ENCODE results near the gene TRIM44. TPM values are rescaled to one million over a fixed set of nuclear protein-coding genes. Genes with fewer than 3 reads are reported as not detected.

The TRIM44 gene
- total RNA-seq, 1 donor from 2014 or later = 22.8 TPM

DNA sequence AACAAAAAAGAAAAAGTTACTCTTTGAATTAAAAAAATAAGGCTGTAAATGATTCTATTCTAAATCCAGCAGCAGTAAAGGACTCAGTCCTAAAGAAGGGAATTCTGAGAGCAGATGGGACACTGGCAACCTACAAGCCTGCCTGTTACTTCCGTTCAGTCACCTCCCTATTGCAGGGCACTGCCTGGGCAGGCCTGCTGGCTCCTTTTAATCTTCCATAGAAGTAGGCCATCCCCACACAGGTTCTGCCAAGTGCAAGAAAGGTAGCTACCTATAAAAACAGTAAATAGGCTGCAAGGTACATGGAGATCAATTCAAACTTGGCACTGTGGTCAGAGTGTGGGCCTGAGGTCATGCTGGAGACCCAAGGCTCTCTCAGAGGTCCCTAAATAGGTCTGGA is 136.4 kb downstream of the TRIM44 start:
- Mint-ChIP-seq H3K4me3 (ENCODE audit: low read depth) (no peak overlapping the region), H3K4me1 (ENCODE audit: low read depth) (peaks cover 13% of the 10 kb centered on the region), H3K27me3 (ENCODE audit: low read depth) (no peaks in the 10 kb centered on the region), H3K27ac (no peak overlapping the region), H3K9me3 (no peaks in the 10 kb centered on the region), H3K36me3 (ENCODE audit: low read depth) (no peaks in the 10 kb centered on the region)
- intact Hi-C loops (cut with micrococcal nuclease) = no loop called here
- DNase-seq (ENCODE audit: low spot score) = no peak

DNA sequence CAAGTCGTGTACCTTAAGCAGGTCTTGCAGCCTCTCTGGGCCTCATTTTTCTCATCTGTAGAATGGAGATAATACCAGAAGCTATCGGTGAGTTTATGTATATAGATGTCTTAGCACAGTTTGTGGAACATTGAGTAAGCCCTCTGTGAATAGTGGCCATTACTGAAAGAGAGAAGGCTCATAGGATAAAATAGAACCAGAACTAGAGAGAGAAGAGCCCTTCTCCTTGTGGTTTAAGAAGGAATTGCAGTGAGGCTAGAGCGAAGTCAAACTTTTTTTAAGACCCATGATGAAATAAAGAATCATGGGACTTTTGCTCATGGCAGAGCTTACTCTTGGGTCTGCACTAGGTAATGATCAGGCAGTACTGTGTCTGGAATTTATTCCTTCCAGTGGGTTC is 137.1 kb downstream of the TRIM44 start:
- Mint-ChIP-seq H3K4me1 (ENCODE audit: low read depth) (peaks cover 13% of the 10 kb centered on the region), H3K27ac (no peak overlapping the region), H3K9me3 (no peaks in the 10 kb centered on the region), H3K27me3 (ENCODE audit: low read depth) (no peaks in the 10 kb centered on the region), H3K36me3 (ENCODE audit: low read depth) (no peaks in the 10 kb centered on the region), H3K4me3 (ENCODE audit: low read depth) (no peak overlapping the region)
- intact Hi-C loops (cut with micrococcal nuclease) = no loop called here
- no peak for DNase-seq (ENCODE audit: low spot score)

DNA sequence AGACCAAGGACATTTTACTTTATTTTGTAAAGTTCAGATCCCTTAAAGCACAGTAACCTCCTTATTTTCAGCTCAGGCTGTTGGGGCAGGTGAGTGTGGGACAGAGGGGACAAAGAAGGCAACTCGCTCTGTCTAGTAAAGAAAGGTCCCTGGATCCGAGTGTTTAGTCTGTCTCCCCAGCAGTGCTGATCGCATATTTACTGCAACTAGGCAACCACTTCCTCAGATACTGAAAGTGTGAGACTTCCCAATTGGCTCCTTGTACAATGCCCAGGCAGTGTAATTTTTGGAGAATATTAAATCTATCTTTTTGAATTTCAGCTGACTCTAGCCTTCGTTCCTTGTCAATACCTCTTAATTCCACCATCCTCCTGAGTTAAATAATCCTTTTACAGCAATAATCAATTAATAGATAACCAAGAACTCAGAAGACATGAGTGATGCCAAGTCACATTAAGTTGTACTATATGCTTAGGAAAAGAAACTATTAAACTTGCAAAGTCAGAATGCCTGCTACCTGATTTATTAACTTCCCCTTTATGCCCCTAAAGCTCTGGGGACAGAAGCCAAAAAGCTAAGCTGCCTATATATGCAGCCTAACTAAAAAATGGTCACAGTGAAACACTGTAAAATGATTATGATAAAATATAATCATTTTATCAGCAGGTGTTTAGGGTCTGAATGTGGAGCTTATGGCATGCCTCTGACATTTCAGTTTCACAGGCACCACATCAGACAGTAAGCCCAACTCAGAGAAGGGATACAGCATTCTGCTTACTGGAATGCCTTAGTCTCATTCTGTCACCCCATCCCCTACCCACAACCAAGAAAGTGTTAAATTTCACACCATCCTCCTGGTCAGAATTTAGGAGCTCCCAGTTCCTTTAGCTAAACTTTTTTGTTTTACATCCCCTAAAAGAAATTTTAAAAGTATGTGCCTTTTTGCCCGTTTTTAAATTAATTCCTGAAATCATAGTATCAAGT is 138.7 kb downstream of the TRIM44 start:
- Mint-ChIP-seq H3K27me3 (ENCODE audit: low read depth) (no peaks in the 10 kb centered on the region), H3K4me1 (ENCODE audit: low read depth) (peaks cover 11% of the 10 kb centered on the region), H3K27ac (no peak overlapping the region), H3K4me3 (ENCODE audit: low read depth) (no peak overlapping the region), H3K36me3 (ENCODE audit: low read depth) (no peaks in the 10 kb centered on the region), H3K9me3 (no peaks in the 10 kb centered on the region)
- intact Hi-C loops (cut with micrococcal nuclease) = no loop called here
- DNase-seq (ENCODE audit: low spot score) = no peak

DNA sequence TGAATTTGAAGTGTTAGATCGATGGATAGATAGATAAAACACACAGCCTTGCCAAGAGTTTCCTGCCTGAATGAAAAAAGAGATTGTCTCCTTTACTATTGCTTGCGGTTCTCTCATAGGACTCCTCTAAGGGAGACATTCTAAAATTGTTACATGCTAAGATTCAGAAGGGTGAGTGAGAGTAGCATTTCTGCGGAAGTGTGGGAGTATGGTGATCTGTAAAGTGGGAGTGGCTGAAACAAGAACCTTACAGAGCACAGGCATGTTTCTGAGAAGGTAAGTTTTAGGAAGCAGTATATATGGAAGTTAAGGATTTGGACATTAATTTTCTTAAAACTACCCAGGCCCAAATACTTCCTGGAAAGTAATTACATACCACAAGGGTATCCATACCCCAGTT is 139.6 kb downstream of the TRIM44 start:
- intact Hi-C loops (cut with micrococcal nuclease) = no loop called here
- Mint-ChIP-seq H3K9me3 (no peaks in the 10 kb centered on the region), H3K27me3 (ENCODE audit: low read depth) (no peaks in the 10 kb centered on the region), H3K27ac (no peak overlapping the region), H3K4me3 (ENCODE audit: low read depth) (no peak overlapping the region), H3K36me3 (ENCODE audit: low read depth) (no peaks in the 10 kb centered on the region), H3K4me1 (ENCODE audit: low read depth) (peaks cover 2% of the 10 kb centered on the region)
- DNase-seq (ENCODE audit: low spot score) = no peak

DNA sequence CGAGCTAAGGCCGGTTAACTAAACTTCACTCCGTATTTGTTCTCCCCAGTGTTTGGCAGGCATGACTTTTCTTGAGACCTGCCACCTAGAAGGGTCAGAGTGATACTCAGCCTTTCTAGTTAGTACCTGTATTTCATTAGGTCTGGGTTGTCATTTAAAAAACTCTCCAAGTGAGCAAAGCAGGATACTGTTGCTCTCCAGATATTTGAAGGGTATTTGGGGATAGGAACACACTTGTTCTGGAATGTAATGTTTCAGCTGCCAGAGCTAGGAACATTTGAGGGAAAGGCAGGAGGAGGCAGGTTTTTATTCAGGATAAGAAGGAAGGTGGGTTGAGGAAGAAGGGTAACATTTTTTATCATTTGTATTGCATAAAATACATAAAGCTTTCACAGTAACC is 140.1 kb downstream of the TRIM44 start:
- intact Hi-C loops (cut with micrococcal nuclease) = no loop called here
- H3K4me1 Mint-ChIP-seq (ENCODE audit: low read depth) = peaks cover 2% of the 10 kb centered on the region
- no peak overlapping the region for H3K4me3 Mint-ChIP-seq (ENCODE audit: low read depth)

DNA sequence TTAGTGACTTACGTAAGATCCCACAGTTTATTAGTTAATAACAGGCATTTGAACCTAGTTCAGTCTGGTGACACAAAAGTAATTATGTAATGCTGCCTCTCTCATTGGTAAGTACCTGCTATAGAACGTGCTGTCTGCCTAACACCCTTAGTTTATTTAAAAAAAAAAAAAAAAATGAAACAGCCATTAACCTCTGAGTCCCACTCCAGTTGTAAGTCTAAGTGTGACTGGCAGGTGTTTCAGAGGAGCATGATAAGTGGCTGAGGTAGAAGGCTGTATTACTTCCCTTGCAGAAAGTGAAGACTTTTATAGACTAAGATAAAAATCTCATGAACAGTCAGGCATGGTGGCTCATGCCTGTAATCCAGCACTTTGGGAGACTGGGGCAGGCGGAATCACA is 140.5 kb downstream of the TRIM44 start:
- intact Hi-C loops (cut with micrococcal nuclease) = no loop called here

More for the DNA sequence above, 140.1 kb downstream of the TRIM44 start:
- no peak overlapping the region for H3K27ac Mint-ChIP-seq
- no peaks in the 10 kb centered on the region for H3K27me3 Mint-ChIP-seq (ENCODE audit: low read depth)
- no peaks in the 10 kb centered on the region for H3K9me3 Mint-ChIP-seq
- no peaks in the 10 kb centered on the region for H3K36me3 Mint-ChIP-seq (ENCODE audit: low read depth)
- DNase-seq (ENCODE audit: low spot score) = no peak

DNA sequence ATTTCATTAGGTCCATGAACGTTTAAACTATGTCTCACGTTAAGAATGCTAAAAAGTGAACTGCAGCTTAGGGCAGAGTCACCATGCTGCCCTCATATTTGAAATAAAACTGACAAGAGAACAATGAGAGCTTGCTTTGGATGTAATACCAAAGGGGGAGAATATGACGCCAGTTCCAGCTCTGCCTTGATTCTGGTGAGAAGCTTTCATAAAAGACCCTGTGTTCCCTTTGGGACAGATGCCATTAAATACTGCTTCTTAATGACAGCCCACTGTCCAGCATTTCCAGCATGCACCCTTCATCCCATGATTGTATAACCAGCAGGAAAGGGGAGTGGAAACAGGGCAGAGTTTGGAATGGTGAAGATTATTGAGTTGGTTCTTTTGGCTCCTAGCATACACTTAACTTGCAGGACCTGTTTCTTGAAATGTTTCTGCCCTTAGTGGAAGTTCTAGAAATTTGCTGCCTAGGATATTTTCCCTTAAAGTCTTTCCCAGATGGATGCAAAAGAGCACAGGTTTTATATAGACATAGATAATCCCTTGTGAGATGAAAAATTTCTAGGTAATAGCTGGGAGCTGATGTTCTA is 142.0 kb downstream of the TRIM44 start:
- intact Hi-C loops (cut with micrococcal nuclease) = no loop called here

More for the DNA sequence above, 140.5 kb downstream of the TRIM44 start:
- DNase-seq (ENCODE audit: low spot score) = no peak
- no peaks in the 10 kb centered on the region for H3K27me3 Mint-ChIP-seq (ENCODE audit: low read depth)
- no peak overlapping the region for H3K4me3 Mint-ChIP-seq (ENCODE audit: low read depth)
- no peak overlapping the region for H3K27ac Mint-ChIP-seq
- no peaks in the 10 kb centered on the region for H3K36me3 Mint-ChIP-seq (ENCODE audit: low read depth)
- no peaks in the 10 kb centered on the region for H3K9me3 Mint-ChIP-seq
- peaks cover 2% of the 10 kb centered on the region for H3K4me1 Mint-ChIP-seq (ENCODE audit: low read depth)

DNA sequence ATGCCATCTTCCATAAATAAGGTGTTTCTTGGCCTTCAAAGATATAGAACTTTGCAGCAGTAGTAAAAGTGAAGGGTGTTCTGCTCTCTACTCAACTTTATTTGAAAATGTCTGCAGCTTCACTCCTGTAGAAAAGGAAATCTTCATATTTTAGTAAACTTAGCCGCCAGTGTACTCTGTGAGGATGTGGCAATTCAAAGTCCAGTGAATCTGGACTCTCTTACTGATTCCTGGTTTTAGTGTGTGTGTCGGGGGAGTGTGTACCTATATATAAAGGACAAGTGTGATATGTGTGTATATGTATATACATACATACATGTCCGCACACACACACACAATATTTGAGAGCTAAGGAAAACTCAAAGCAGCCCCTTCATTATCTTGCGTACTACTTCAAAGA is 147.0 kb downstream of the TRIM44 start:
- Mint-ChIP-seq H3K4me3 (ENCODE audit: low read depth) (no peak overlapping the region), H3K27me3 (ENCODE audit: low read depth) (no peaks in the 10 kb centered on the region), H3K4me1 (ENCODE audit: low read depth) (no peaks in the 10 kb centered on the region), H3K9me3 (no peaks in the 10 kb centered on the region), H3K27ac (no peak overlapping the region), H3K36me3 (ENCODE audit: low read depth) (no peaks in the 10 kb centered on the region)
- no peak for DNase-seq (ENCODE audit: low spot score)
- intact Hi-C loops (cut with micrococcal nuclease) = no loop called here

More for the DNA sequence above, 142.0 kb downstream of the TRIM44 start:
- H3K9me3 Mint-ChIP-seq = no peaks in the 10 kb centered on the region
- no peaks in the 10 kb centered on the region for H3K36me3 Mint-ChIP-seq (ENCODE audit: low read depth)
- no peak overlapping the region for H3K27ac Mint-ChIP-seq
- no peaks in the 10 kb centered on the region for H3K27me3 Mint-ChIP-seq (ENCODE audit: low read depth)
- peaks cover 2% of the 10 kb centered on the region for H3K4me1 Mint-ChIP-seq (ENCODE audit: low read depth)
- DNase-seq (ENCODE audit: low spot score) = no peak
- no peak overlapping the region for H3K4me3 Mint-ChIP-seq (ENCODE audit: low read depth)

DNA sequence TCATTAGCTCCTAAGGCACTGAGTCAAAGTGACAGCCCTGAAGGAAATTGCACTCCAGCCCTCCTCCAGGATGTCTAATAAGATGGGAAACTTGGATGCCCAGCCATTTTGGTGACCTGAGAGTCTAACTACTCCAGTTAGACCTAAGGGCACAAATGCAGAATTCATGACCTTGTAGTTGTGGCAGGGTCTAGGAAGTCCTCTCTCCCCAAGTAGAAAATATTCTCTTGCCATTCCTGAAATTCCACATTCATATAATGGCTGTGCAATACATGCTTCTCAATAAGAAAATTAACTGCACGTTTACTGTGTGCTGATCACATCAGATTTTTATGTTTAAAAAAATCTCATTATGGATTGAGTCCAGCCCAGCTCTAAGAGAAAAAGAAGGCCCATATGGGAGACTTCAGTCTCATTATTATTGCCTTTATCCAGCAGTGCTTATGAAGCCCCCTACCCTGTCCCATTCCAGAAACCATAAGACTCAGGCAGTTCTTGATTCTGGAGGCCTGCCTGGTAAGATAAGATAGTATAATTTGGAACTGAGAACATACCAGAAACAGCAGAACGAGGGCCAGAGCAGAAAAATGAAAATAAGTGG is 147.6 kb downstream of the TRIM44 start:
- H3K36me3 Mint-ChIP-seq (ENCODE audit: low read depth) = no peaks in the 10 kb centered on the region
- no peak overlapping the region for H3K4me3 Mint-ChIP-seq (ENCODE audit: low read depth)
- no peaks in the 10 kb centered on the region for H3K9me3 Mint-ChIP-seq
- no peak overlapping the region for H3K27ac Mint-ChIP-seq
- no peaks in the 10 kb centered on the region for H3K4me1 Mint-ChIP-seq (ENCODE audit: low read depth)
- no peak for DNase-seq (ENCODE audit: low spot score)
- no peaks in the 10 kb centered on the region for H3K27me3 Mint-ChIP-seq (ENCODE audit: low read depth)
- intact Hi-C loops (cut with micrococcal nuclease) = no loop called here

DNA sequence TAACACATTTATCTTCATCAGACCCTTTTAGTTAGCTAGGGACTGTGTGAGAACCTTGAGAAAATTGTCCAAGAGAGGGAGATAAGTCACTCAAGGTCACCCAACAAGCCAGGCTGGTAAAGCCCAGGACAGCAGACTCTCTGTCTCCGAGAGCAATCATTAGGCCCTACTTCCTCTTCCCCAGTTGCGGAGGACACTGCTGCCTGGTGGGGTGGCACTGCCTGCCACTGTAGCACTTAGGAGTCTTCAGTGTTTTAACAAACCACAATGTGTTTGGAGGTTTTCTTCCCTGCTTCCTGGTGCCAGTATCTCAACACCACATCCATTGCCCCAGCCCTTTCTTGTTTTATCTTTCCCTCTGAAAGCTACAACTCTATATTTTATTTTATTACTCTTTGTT is 149.2 kb downstream of the TRIM44 start:
- Mint-ChIP-seq H3K27ac (no peak overlapping the region), H3K4me3 (ENCODE audit: low read depth) (no peak overlapping the region), H3K27me3 (ENCODE audit: low read depth) (no peaks in the 10 kb centered on the region), H3K9me3 (no peaks in the 10 kb centered on the region), H3K36me3 (ENCODE audit: low read depth) (no peaks in the 10 kb centered on the region), H3K4me1 (ENCODE audit: low read depth) (no peaks in the 10 kb centered on the region)
- DNase-seq (ENCODE audit: low spot score) = no peak
- intact Hi-C loops (cut with micrococcal nuclease) = no loop called here

DNA sequence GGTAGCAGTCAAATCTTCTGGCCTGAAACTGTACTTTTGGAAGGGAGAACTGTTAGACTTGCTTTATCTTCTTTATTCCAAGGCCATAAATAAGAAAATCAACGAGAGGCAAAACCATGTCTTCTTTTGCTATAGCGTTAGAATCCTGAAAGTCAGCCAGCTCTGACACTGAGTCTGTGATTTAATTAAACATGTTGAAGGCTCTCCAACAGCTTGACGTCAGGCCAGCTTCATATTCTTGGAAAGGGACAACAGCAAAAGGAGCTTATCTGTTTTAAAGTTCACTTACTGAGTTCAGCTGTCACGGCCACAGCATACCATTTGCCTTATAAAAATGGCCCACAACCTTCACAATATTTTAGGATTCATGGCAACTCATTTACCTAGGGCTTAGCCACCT is 150.3 kb downstream of the TRIM44 start:
- intact Hi-C loops (cut with micrococcal nuclease) = no loop called here
- no peaks in the 10 kb centered on the region for H3K36me3 Mint-ChIP-seq (ENCODE audit: low read depth)
- H3K4me3 Mint-ChIP-seq (ENCODE audit: low read depth) = no peak overlapping the region
- no peaks in the 10 kb centered on the region for H3K9me3 Mint-ChIP-seq
- H3K4me1 Mint-ChIP-seq (ENCODE audit: low read depth) = no peaks in the 10 kb centered on the region
- no peaks in the 10 kb centered on the region for H3K27me3 Mint-ChIP-seq (ENCODE audit: low read depth)
- no peak overlapping the region for H3K27ac Mint-ChIP-seq
- DNase-seq (ENCODE audit: low spot score) = no peak

DNA sequence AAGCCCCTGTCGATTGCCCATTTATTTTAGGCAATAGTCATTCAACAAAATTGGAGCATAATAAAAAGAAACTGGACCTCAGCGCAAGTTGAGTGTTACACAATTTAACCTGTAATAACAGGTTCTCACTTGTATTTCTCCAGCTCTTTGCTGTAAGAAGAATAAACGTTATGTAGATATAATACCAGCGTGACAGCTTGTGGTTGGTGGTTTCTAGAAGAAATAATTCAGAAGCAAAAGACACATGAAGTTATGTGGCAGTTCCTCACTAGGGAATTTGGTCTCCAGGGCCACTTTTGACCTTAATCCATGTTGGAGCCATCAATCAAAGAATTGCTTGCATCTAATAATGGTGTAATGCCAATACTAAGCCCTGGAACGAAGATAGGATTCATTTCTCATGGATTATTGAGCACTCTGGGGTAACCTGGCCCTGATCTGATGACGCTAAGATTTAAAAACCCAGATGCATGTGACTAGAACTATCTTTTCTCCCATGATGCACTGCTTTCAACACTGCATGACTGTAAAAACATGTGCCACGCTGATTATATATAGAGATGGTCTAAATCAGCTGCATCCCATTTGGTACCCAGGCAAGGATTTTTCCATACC is 151.6 kb downstream of the TRIM44 start:
- intact Hi-C loops (cut with micrococcal nuclease) = no loop called here
- Mint-ChIP-seq H3K9me3 (no peaks in the 10 kb centered on the region), H3K36me3 (ENCODE audit: low read depth) (no peaks in the 10 kb centered on the region), H3K4me3 (ENCODE audit: low read depth) (no peak overlapping the region), H3K27me3 (ENCODE audit: low read depth) (no peaks in the 10 kb centered on the region), H3K27ac (no peak overlapping the region), H3K4me1 (ENCODE audit: low read depth) (no peaks in the 10 kb centered on the region)
- no peak for DNase-seq (ENCODE audit: low spot score)

All from activated T-helper 2 cell treated with anti-CD3 and anti-CD28 coated beads, Interferon-gamma antibody, Interleukin-2, Interleukin-4, amounts not matched to agents 10 μg/mL and 5 μg/mL and 100 μg/mL, durations not matched to agents 14 hours and 24 hours and 36 hours (primary cell).